Fibroblast of skin of left quadriceps (primary cell): ENCODE measurements around the gene NKAIN4.

ENCODE experiments used
- DNase-seq, 2 experiments: peaks; one replicate each; pipeline ENCODE4 v3.0.0-alpha.2; 2013; ENCODE audit warnings: low read depth in 2 of 2

NKAIN4 gene

GRCh38 chr20:63274381-63275228, 20.3 kb upstream of the NKAIN4 start:
- no peak for DNase-seq

GRCh38 chr20:63273635-63274380, 19.5 kb upstream of the NKAIN4 start:
- peak; percentile 22 to 37 for DNase-seq

- DNase-seq, result no peak
Observed at GRCh38 chr20:63273059-63273579, 18.9 kb upstream of the NKAIN4 start.

- peak; percentile 67 to 69 for DNase-seq
Observed at GRCh38 chr20:63272105-63273058, 18.1 kb upstream of the NKAIN4 start, which contains the start of gene ARFGAP1. Gene ARFGAP1 (plus strand): TSS chr20:63272813. CDS start chr20:63275581, 2,768 bp downstream.

- no peak for DNase-seq
Observed at GRCh38 chr20:63270606-63271325, 16.5 kb upstream of the NKAIN4 start.

- no peak for DNase-seq
Observed at GRCh38 chr20:63269724-63270123, 15.5 kb upstream of the NKAIN4 start.

GRCh38 chr20:63268671-63269439, 14.6 kb upstream of the NKAIN4 start:
- DNase-seq, result no peak

GRCh38 chr20:63268256-63268655, 14.0 kb upstream of the NKAIN4 start:
- no peak for DNase-seq

- no peak for DNase-seq
Observed at GRCh38 chr20:63267691-63268090, 13.4 kb upstream of the NKAIN4 start.

GRCh38 chr20:63265891-63266515, 11.7 kb upstream of the NKAIN4 start:
- DNase-seq, result peak; percentile 8 to 11

- no peak for DNase-seq
Observed at GRCh38 chr20:63264519-63264918, 10.3 kb upstream of the NKAIN4 start.

- no peak for DNase-seq
Observed at GRCh38 chr20:63264000-63264399, 9.7 kb upstream of the NKAIN4 start.

GRCh38 chr20:63262836-63263235, 8.6 kb upstream of the NKAIN4 start:
- no peak for DNase-seq

GRCh38 chr20:63261795-63262528, 7.7 kb upstream of the NKAIN4 start:
- DNase-seq, result no peak

- DNase-seq, result no peak
Observed at GRCh38 chr20:63261060-63261794, 7.0 kb upstream of the NKAIN4 start.

GRCh38 chr20:63260521-63260920, 6.3 kb upstream of the NKAIN4 start:
- DNase-seq, result no peak

- DNase-seq, result no peak
Observed at GRCh38 chr20:63259734-63260460, 5.6 kb upstream of the NKAIN4 start.
